Esophagus squamous epithelium (tissue), 5 donors: ENCODE data around the gene ZBTB8OS. TPM values are rescaled to one million over a fixed set of nuclear protein-coding genes. Genes with fewer than 3 reads are reported as not detected.
"Not testable (repeated sequence)": the region's sequence is repeated elsewhere in the genome, so short reads cannot be mapped to it uniquely, and the experiment has no call there.

Experiments
- DNase-seq: peaks from one replicate; lab custom pipeline; 2025; lab: John Stamatoyannopoulos, UW
- H3K27ac ChIP-seq, 4 donors: fragments of 200-600 bp; sonication (generic); one replicate each; pipeline ENCODE4 v1.5.1; 2016 to 2019; ENCODE audit warnings: mild to moderate bottlenecking in 1 of 4
- H3K27me3 ChIP-seq, 4 donors: fragments of 200-600 bp; sonication (generic); 1 replicate in 3 of 4; 2 replicates in 1 of 4; pipeline versions ENCODE4 v1.5.1 to v1.6.0; 2017 to 2021; ENCODE audit warnings: antibody characterized with exemption in 1 of 4
- H3K36me3 ChIP-seq, 3 donors: fragments of 200-600 bp; sonication (generic); one replicate each; pipeline ENCODE4 v1.5.1; 2016 to 2019
- H3K4me1 ChIP-seq, 3 donors: fragments of 200-600 bp; sonication (generic); one replicate each; pipeline ENCODE4 v1.5.1; 2017 to 2019
- H3K4me3 ChIP-seq, 4 donors: fragments of 200-600 bp; sonication (generic); 1 replicate in 3 of 4; 2 replicates in 1 of 4; pipeline ENCODE4 v1.5.1; 2016 to 2019; ENCODE audit warnings: mild to moderate bottlenecking in 2 of 4, moderate library complexity in 1 of 4
- H3K9me3 ChIP-seq, 3 donors: fragments of 200-600 bp; sonication (generic); one replicate each; pipeline ENCODE4 v1.5.1; 2016 to 2019
- POLR2A ChIP-seq, 4 donors: fragments of 450-650 bp; IDR thresholded peaks; one replicate each; pipeline ENCODE4 v1.6.1; 2017; ENCODE audit warnings: antibody characterized with exemption in 4 of 4, mild to moderate bottlenecking in 4 of 4, moderate library complexity in 3 of 4
- WGBS, 2 donors: methylation state at CpG; one replicate each; pipeline ENCODE4 v1.1.5; 2018; 5-methylcytosine and 5-hydroxymethylcytosine counted together
- intact Hi-C: fragments of 100-400 bp; cut with DNase I; formaldehyde crosslinking; loops from one replicate; pipeline ENCODE4 v1.15.0; 2022
- total RNA-seq, 4 donors: library from RNA; depleted of rRNA; stranded (reverse); fragments of >200 nt; gene quantifications; one replicate each; pipeline ENCODE4 v1.1.0, GENCODE V29; 2016
- TF ChIP-seq, protein P1 (sequence below), 6 experiments: fragments of 450-650 bp in 4 of 6; fragments of 200-600 bp in 2 of 6; sonication (generic) in 2 of 6; IDR thresholded peaks; one replicate each; pipeline ENCODE4 v1.5.1; 2016 to 2019; ENCODE audit warnings: antibody characterized with exemption in 6 of 6, mild to moderate bottlenecking in 4 of 6, moderate library complexity in 4 of 6
- donor health status: DM: yes; HTN: yes; CAD: no.

Gene ZBTB8OS
- total RNA-seq, 4 donors from 2014 or later = 12.3 to 26.9 (median 21.1) TPM

DNA sequence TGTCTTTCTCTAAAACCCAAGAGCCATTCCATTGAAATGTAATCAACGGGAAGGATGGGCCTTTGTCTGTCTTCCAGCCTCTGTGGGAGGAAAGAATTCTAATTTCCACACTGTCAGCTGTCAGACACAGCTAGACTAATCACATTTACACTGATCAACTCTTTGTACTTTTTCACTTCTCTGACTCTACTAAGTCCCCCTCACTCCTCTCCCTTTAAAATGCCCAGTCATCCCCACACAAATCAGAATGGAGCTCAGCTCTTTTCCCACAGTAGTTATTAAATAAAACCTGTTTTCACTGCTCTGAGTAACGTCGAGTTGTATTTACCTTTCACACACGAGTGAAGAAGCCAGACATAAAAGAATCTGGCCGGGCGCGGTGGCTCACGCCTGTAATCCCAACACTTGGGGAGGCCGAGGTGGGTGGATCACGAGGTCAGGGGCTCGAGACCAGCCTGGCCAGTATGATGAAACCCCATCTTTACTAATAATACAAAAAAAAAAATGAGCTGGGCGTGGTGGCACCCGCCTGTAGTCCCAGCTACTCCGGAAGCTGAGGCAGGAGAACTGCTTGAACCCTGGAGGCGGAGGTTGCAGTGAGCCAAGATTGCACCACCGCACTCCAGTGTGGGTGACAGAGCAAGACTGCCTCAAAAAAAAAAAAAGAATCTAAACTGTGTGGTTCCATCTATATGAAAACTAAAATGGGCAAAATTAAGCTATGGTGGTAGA, 13.3 kb downstream of the ZBTB8OS start:
- no peaks in the 10 kb centered on the region for H3K9me3 ChIP-seq
- 48 to 68% methylated on average over 7 to 15 of the region's 16 CpGs for WGBS, 2 donors
- TF ChIP-seq, protein P1, sequence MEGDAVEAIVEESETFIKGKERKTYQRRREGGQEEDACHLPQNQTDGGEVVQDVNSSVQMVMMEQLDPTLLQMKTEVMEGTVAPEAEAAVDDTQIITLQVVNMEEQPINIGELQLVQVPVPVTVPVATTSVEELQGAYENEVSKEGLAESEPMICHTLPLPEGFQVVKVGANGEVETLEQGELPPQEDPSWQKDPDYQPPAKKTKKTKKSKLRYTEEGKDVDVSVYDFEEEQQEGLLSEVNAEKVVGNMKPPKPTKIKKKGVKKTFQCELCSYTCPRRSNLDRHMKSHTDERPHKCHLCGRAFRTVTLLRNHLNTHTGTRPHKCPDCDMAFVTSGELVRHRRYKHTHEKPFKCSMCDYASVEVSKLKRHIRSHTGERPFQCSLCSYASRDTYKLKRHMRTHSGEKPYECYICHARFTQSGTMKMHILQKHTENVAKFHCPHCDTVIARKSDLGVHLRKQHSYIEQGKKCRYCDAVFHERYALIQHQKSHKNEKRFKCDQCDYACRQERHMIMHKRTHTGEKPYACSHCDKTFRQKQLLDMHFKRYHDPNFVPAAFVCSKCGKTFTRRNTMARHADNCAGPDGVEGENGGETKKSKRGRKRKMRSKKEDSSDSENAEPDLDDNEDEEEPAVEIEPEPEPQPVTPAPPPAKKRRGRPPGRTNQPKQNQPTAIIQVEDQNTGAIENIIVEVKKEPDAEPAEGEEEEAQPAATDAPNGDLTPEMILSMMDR (IDR thresholded peaks at IDR 0.05) = no peak
- no peak for TF ChIP-seq POLR2A (IDR thresholded peaks at IDR 0.05)
- no peak overlapping the region for H3K4me3 ChIP-seq
- intact Hi-C loops = no loop called here
- H3K27me3 ChIP-seq = no peaks in the 10 kb centered on the region
- no peak for DNase-seq
- H3K27ac ChIP-seq = peak overlapping the region in 3 of 4 donors; percentile 42 to 58 (median 45)
- peaks cover 0 to 40% (median 0%) of the 10 kb centered on the region in 3 donors for H3K36me3 ChIP-seq
- peaks cover 0 to 20% (median 2%) of the 10 kb centered on the region in 3 donors for H3K4me1 ChIP-seq

- H3K27ac ChIP-seq = no peak overlapping the region
- H3K4me3 ChIP-seq = no peak overlapping the region
- H3K36me3 ChIP-seq = peaks cover 0 to 52% (median 3%) of the 10 kb centered on the region in 3 donors
- H3K4me1 ChIP-seq = peaks cover 0 to 20% (median 2%) of the 10 kb centered on the region in 3 donors
- WGBS, 2 donors = 84 to 89% methylated on average over 7 to 8 of the region's 8 CpGs
- TF ChIP-seq, protein P1 (IDR thresholded peaks at IDR 0.05) = no peak
- TF ChIP-seq POLR2A (IDR thresholded peaks at IDR 0.05) = no peak
- intact Hi-C loops = no loop called here
- no peaks in the 10 kb centered on the region for H3K9me3 ChIP-seq
- H3K27me3 ChIP-seq = no peaks in the 10 kb centered on the region
- DNase-seq = no peak
Observed at GRCh38 chr1:32635508-32636277, 14.7 kb downstream of the ZBTB8OS start.

GRCh38 chr1:32632829-32633228, 17.5 kb downstream of the ZBTB8OS start:
- WGBS, 2 donors = 73 to 93% methylated on average over 2 of the region's 2 CpGs
- DNase-seq = no peak
- TF ChIP-seq POLR2A (IDR thresholded peaks at IDR 0.05) = no peak
- TF ChIP-seq, protein P1 (IDR thresholded peaks at IDR 0.05) = no peak
- Histone ChIP-seq H3K36me3 (peaks cover 4 to 64% (median 6%) of the 10 kb centered on the region in 3 donors), H3K9me3 (no peaks in the 10 kb centered on the region), H3K4me1 (peaks cover 0 to 18% (median 2%) of the 10 kb centered on the region in 3 donors), H3K4me3 (no peak overlapping the region), H3K27me3 (no peaks in the 10 kb centered on the region), H3K27ac (no peak overlapping the region)
- intact Hi-C loops = no loop called here

GRCh38 chr1:32630173-32630572, 20.2 kb downstream of the ZBTB8OS start:
- H3K27ac ChIP-seq, H3K27me3 ChIP-seq, H3K4me3 ChIP-seq, H3K9me3 ChIP-seq, intact Hi-C loops, DNase-seq, H3K4me1 ChIP-seq: not testable (repeated sequence)
- H3K36me3 ChIP-seq = peaks cover 4 to 90% (median 6%) of the 10 kb centered on the region in 3 donors
- 96 to 98% methylated on average over 4 of the region's 4 CpGs for WGBS, 2 donors

DNA sequence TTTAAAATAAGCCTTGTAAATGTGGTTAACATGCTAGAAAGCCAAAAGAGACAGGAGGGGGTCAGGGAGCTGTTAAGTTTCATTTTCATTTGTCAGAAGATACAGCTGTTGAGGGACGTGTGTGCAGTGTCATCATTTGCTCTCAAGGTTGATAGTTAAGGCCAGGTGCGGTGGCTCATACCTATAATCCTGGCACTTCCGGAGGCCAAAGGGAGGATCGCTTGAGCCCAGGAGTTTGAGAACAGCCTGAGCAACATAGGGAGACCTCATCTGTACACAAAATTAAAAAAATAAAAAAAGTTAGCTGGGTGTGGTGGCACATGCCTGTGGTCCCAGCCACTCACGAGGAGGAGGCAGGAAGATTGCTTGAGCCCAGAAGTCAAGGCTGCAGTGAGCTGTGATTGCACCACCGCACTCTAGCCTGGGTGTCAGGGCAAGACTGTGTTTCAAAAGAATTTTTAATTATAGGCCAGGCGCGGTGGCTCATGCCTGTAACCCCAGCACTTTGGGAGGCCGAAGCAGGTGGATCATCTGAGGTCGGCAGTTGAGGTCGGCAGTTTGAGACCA, 22.7 kb downstream of the ZBTB8OS start:
- H3K27me3 ChIP-seq = no peaks in the 10 kb centered on the region
- DNase-seq = no peak
- peak overlapping the region in 1 of 4 donors; percentile 55 for H3K27ac ChIP-seq
- TF ChIP-seq POLR2A (IDR thresholded peaks at IDR 0.05) = no peak
- TF ChIP-seq, protein P1 (IDR thresholded peaks at IDR 0.05) = no peak
- H3K9me3 ChIP-seq = no peaks in the 10 kb centered on the region
- H3K4me1 ChIP-seq = no peaks in the 10 kb centered on the region
- H3K4me3 ChIP-seq = no peak overlapping the region
- intact Hi-C loops = no loop called here
- 78 to 83% methylated on average over 9 of the region's 11 CpGs for WGBS, 2 donors
- peaks cover 4 to 91% (median 6%) of the 10 kb centered on the region in 3 donors for H3K36me3 ChIP-seq
